OCI-LY3 (cell line): ENCODE results near the gene NOC2L.

ENCODE experiments used
- EZH2phosphoT487 ChIP-seq: fragments of 200-600 bp; shearing (Covaris generic); IDR thresholded peaks from 2 replicates; pipeline ENCODE4 v1.6.1; 2018; ENCODE audit warnings: antibody characterized with exemption, mixed run types, low read depth
- TF ChIP-seq, protein P1 (sequence below): fragments of 200-600, 300-600 bp; sonication (generic); IDR thresholded peaks from 2 replicates; pipeline ENCODE4 v1.5.1; 2014; ENCODE audit warnings: antibody characterized with exemption, low read length, low read depth

DNA sequence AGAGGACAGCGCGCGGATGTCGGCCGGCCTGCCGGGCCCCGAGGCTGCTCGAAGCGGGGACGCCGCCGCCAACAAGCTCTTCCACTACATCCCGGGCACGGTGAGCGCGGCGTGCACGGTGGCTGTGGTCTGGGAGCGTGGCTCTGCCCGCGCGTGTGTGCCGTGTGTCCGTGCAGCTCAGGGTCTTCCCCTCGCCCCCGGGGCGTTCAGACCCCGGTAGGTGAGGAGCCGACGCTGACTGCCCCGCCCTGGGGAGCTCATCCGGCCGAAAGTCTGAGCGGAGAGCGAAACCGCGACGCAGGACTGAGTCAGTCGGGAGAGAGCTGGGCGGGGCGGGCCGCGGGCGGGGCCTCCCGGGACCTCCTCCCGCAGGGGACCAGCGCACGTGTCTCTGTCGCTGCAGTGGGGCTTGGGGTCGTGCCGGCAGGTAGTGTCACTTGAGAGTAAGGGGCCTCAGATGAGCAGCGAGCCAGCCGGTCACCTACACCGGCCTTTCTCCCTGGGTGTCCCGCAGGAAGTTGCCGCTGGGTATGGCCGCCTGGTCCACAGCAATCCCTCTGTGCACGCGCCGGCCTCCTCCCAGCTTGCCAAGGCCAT, 7.7 kb upstream of the NOC2L start:
- TF ChIP-seq, protein P1, sequence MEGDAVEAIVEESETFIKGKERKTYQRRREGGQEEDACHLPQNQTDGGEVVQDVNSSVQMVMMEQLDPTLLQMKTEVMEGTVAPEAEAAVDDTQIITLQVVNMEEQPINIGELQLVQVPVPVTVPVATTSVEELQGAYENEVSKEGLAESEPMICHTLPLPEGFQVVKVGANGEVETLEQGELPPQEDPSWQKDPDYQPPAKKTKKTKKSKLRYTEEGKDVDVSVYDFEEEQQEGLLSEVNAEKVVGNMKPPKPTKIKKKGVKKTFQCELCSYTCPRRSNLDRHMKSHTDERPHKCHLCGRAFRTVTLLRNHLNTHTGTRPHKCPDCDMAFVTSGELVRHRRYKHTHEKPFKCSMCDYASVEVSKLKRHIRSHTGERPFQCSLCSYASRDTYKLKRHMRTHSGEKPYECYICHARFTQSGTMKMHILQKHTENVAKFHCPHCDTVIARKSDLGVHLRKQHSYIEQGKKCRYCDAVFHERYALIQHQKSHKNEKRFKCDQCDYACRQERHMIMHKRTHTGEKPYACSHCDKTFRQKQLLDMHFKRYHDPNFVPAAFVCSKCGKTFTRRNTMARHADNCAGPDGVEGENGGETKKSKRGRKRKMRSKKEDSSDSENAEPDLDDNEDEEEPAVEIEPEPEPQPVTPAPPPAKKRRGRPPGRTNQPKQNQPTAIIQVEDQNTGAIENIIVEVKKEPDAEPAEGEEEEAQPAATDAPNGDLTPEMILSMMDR: no peak
- no peak for TF ChIP-seq EZH2phosphoT487
